Pancreas (tissue), 10 donors: ENCODE results near the gene UBIAD1. TPM values are rescaled to one million over a fixed set of nuclear protein-coding genes. Genes with fewer than 3 reads are reported as not detected.
A peak's percentile ranks its signal among the peaks of the same experiment; 100 is the strongest.
"Not testable (repeated sequence)": the region's sequence is repeated elsewhere in the genome, so short reads cannot be mapped to it uniquely, and the experiment has no call there.

Experiments
- ATAC-seq, 4 donors: fragments of 200-7000 bp; cut with Tn5 transposase; one replicate each; pipeline versions ENCODE4 v1.8.0 to v1.9.1; 2020; ENCODE audit warnings: mild to moderate bottlenecking in 4 of 4, moderate library complexity in 4 of 4
- DNase-seq, 6 donors: peaks; one replicate each; pipeline ENCODE4 v3.0.0-alpha.2; 2020
- FAIRE-seq: peaks from 2 replicates; lab custom pipeline; 2012; peaks lifted over from hg19 to GRCh38; lab: Jason Lieb, UNC
- H3K27ac ChIP-seq, 4 donors: fragments of 200-600 bp; sonication (generic); 1 replicate in 3 of 4; 2 replicates in 1 of 4; pipeline versions ENCODE4 v1.5.0 to v1.8.0; 2020
- H3K27me3 ChIP-seq, 4 donors: fragments of 200-600 bp; one replicate each; pipeline ENCODE4 v1.8.0; 2021
- H3K36me3 ChIP-seq, 3 donors: fragments of 200-600 bp; sonication (generic) in 1 of 3; one replicate each; pipeline versions ENCODE4 v1.5.0 to v1.8.0; 2020 to 2021
- H3K4me1 ChIP-seq, 3 donors: fragments of 200-600 bp; one replicate each; pipeline ENCODE4 v1.8.0; 2021
- H3K4me3 ChIP-seq, 4 donors: fragments of 200-600 bp; sonication (generic) in 2 of 4; one replicate each; pipeline versions ENCODE4 v1.5.0 to v1.8.0; 2020 to 2021
- H3K9me3 ChIP-seq, 4 donors: fragments of 200-600 bp; one replicate each; pipeline ENCODE4 v1.8.0; 2021
- WGBS, 2 donors: extraction: QIAGEN DNeasy Blood & Tissue Kit; methylation state at CpG; one replicate each; pipeline ENCODE4 v1.1.7; 2013; 5-methylcytosine and 5-hydroxymethylcytosine counted together
- intact Hi-C, 3 donors: fragments of 100-400 bp; cut with DNase I; formaldehyde crosslinking; loops; one replicate each; pipeline versions ENCODE4 v1.11.1 to v1.14.2; 2022
- polyA plus RNA-seq, 2 donors: library from polyadenylated mRNA; stranded (reverse); fragments of 200-250 nt; gene quantifications; one replicate each; pipeline ENCODE4 v1.2.3, GENCODE V29; 2013
- total RNA-seq, 6 donors: library from RNA; stranded (reverse); fragmentation: NEBNext Ultra II Directional in 4 of 6; extraction: Animal tissue kit (Norgen Biotek cat#: 25700) in 4 of 6; gene quantifications; one replicate each; pipeline versions ENCODE4 v1.2.1 to v1.2.4, GENCODE V29; 2021 to 2023
- TF ChIP-seq, protein P1 (sequence below), 4 donors: fragments of 200-600 bp; sonication (generic) in 3 of 4; IDR thresholded peaks; one replicate each; pipeline versions ENCODE4 v1.5.0 to v1.8.0; 2021; ENCODE audit warnings: antibody characterized with exemption in 4 of 4
- donor health status: healthy with polysubstance abuse.
- donor health status: DM: no; HTN: no; CAD: no; lungs with moderate emphysema.
- donor health status: DM: no; HTN: no; CAD: no.
- donor health status: control.
- donor health status: control.
- donor health status: Bipolar disorder and iron deficiency.
- donor health status: DM: yes; HTN: yes; CAD: no.
- donor health status: DM: no; HTN: no; CAD: no.
- donor health status: DM: no; HTN: no; CAD: no.
- donor health status: DM: yes; HTN: yes; CAD: no.

Gene UBIAD1
- total and polyA plus RNA-seq, 8 donors: 3.7 to 13.9 (median 7.6) TPM

DNA sequence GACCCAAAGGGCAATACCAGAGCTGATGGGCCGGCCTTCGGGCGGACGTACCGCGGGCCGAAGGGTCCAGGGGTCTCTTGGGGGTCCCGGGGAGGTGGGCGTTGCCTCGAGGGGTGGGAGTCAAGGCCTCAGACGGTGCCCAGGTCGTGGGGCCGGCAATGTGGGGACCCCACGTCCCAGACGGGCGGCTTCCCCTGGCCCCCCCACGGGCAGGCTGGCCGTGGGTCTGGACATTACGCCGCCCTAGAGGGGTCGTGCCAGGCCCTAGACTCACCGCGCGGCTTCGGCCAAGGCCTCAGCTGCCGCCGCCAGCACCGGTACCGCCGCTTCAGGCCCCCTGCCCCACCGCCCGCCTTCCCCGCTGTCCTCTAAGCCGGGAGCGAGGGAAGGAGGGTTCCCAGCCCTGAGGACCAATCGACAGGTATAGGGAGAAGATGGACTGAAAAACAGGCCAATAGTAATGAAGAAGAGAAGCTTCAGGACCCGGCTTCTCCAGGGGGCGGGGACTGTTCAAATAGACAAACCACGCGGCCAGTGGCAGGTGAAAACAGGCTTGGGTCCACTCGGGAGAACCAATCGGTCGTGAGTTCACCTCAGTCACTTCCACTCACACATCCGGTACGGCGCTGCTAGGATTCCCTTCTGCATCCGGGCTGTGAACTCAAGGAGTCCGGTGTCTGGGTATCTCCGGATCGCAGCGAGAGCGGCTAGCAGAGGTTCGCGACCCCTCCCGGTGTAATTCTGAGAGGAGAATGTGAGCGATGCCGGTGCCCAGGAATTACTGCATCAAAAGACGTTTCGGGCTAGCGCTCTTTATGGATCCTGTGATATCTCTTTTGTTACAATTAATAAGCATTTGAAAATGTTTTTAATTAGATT, 10.6 kb upstream of the UBIAD1 start, which contains the start of gene MTOR:
Gene MTOR, minus strand, starts transcription at position 381 of the 879 bp plus-strand sequence. CDS start 3,142 bp downstream, outside the sequence.
- no peaks in the 10 kb centered on the region for H3K27me3 ChIP-seq

DNA sequence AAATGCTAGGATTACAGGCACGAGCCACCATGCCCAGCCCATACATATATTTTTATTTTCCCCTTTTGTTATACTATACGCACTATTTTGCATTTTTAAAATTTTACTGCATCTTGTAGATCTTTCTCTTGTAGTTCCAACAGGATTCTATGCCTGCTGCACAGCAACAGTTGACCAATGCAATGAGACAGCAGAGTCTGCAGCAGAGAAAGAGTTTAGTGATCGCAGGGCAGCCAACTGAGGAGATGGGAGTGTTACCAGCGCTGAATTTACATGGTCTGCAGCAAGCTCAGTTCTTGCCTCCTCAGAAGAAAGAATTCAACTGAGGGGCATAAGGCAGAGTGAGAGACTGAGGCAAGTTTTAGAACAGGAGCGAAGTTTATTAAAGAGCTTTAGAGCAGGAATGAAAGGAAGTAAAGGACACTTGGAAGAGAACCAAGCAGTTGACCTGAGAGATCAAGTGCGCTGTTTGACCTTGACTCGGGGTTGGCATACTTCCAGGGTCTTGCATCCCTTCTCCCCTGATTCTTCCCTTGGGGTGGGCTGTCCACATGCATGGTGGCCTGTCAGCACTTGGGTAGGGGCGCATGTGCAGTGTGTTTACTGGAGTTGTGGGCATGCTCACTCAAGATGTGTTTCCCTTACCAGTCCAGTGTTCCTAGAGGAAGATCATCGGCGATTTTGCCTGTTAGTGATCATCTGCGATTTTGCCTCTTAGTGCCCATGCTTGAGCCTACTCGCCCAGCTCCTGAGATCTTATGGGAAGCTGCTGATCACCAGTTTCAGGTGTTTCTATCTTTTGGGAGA, 6.5 kb upstream of the UBIAD1 start:
- no peaks in the 10 kb centered on the region for H3K27me3 ChIP-seq
- H3K4me1 ChIP-seq: peaks cover 0 to 2% (median 0%) of the 10 kb centered on the region in 3 donors
- DNase-seq (no peak), FAIRE-seq (no peak), ATAC-seq (no peak)
- intact Hi-C loops: no loop called here
- H3K36me3 ChIP-seq: no peaks in the 10 kb centered on the region
- 65 to 75% methylated on average over 12 of the region's 12 CpGs for WGBS, 2 donors
- no peak overlapping the region for H3K27ac ChIP-seq
- no peak overlapping the region for H3K4me3 ChIP-seq
- TF ChIP-seq, protein P1, sequence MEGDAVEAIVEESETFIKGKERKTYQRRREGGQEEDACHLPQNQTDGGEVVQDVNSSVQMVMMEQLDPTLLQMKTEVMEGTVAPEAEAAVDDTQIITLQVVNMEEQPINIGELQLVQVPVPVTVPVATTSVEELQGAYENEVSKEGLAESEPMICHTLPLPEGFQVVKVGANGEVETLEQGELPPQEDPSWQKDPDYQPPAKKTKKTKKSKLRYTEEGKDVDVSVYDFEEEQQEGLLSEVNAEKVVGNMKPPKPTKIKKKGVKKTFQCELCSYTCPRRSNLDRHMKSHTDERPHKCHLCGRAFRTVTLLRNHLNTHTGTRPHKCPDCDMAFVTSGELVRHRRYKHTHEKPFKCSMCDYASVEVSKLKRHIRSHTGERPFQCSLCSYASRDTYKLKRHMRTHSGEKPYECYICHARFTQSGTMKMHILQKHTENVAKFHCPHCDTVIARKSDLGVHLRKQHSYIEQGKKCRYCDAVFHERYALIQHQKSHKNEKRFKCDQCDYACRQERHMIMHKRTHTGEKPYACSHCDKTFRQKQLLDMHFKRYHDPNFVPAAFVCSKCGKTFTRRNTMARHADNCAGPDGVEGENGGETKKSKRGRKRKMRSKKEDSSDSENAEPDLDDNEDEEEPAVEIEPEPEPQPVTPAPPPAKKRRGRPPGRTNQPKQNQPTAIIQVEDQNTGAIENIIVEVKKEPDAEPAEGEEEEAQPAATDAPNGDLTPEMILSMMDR (IDR thresholded peaks at IDR 0.05): no peak
- H3K9me3 ChIP-seq: no peaks in the 10 kb centered on the region

More for the DNA sequence above, 10.6 kb upstream of the UBIAD1 start, which contains the start of gene MTOR:
- Histone ChIP-seq H3K9me3 (no peaks in the 10 kb centered on the region), H3K36me3 (peaks cover 0 to 10% (median 0%) of the 10 kb centered on the region in 3 donors), H3K4me3 (peak within 1 kb of the TSS; percentile 89 to 100 (median 95)), H3K4me1 (peaks cover 0 to 7% (median 0%) of the 10 kb centered on the region in 3 donors), H3K27ac (peak within 1 kb of the TSS in 3 of 4 donors; percentile 37 to 80 (median 55))
- 1% methylated on average over 44 to 60 of the region's 60 CpGs for WGBS, 2 donors
- peak; percentile 99 to 100 (median 99) for ATAC-seq
- DNase-seq: peak; percentile 86 to 99 (median 98)
- TF ChIP-seq, protein P1 (IDR thresholded peaks at IDR 0.05): no peak
- intact Hi-C loops: no loop called here
- peak; percentile 98 for FAIRE-seq

DNA sequence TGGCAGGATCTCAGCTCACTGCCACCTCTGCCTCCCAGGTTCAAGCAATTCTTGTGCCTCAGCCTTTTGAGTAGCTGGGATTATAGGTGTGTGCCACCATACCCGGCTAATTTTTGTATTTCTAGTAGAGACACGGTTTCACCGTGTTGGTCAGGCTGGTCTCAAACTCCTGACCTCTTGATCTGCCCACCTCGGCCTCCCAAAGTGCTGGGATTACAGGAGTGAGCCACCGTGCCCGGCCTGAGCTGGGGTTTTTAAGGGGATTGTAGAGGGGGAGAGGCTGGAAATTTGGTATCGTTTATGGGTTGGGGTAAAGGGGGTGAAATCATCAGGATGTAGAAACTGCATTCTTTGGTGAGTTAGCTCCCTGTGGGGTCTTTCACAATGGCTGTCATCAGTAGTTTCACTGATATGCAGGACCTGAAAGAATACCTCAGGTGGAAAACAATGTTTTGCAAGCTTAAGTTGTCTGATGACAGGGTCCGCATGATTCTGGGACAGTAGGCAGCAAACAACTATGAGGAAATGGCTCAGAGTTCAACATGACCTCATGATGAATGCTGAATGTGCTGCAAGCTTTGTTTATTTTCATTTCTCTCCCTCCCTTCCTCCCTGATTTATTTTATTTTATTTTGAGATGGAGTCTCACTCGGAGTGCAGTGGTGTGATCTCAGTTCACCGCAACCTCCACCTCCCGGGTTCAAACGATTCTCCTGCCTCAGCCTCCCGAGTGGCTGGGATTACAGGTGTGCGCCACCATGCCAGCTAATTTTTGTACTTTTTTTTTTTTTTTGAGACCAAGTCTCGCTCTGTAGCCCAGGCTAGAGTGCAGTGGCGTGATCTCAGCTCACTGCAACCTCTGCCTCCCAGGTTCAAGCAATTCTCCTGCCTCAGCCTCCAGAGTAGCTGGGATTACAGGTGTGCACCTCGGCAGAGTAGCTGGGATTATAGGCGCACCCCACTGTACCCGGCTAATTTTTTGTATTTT, 5.4 kb upstream of the UBIAD1 start:
- H3K9me3 ChIP-seq, FAIRE-seq, H3K4me1 ChIP-seq, H3K36me3 ChIP-seq, H3K4me3 ChIP-seq, DNase-seq, H3K27me3 ChIP-seq, intact Hi-C loops: not testable (repeated sequence)
- WGBS, 2 donors: 64 to 76% methylated on average over 19 of the region's 19 CpGs
- ATAC-seq: peak in 1 of 4 donors; percentile 7
- H3K27ac ChIP-seq: peak overlapping the region in 2 of 4 donors; percentile 30 to 44

DNA sequence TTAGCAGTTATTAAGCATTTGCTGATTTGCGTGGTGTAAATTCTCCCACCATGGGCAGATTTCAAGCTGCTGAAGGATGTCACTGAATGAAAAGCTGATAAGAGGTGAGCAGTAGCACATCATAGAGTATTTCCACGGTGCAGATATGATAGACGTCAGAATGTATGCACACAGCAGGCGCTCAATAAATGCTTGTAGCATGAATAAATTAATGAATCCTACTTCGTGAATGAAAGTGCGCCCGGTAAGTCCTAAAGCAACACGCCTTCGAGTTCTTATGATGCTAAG, 510 bp upstream of the UBIAD1 start:
- ATAC-seq: no peak
- H3K9me3 ChIP-seq: no peaks in the 10 kb centered on the region
- H3K4me3 ChIP-seq: peak overlapping the region in 2 of 4 donors; percentile 13 to 30
- H3K27ac ChIP-seq: no peak overlapping the region
- H3K27me3 ChIP-seq: no peaks in the 10 kb centered on the region
- intact Hi-C loops: no loop called here
- TF ChIP-seq, protein P1 (IDR thresholded peaks at IDR 0.05): no peak
- WGBS, 2 donors: 11 to 12% methylated on average over 9 of the region's 9 CpGs
- H3K4me1 ChIP-seq: peaks cover 5 to 22% (median 13%) of the 10 kb centered on the region in 3 donors
- H3K36me3 ChIP-seq: no peaks in the 10 kb centered on the region
- no peak for FAIRE-seq
- DNase-seq: no peak
